GM10248 (cell line): ENCODE measurements around the gene RCBTB2.

Experiments used
- CTCF ChIA-PET: fragments of 300-600 bp; sonication (Branson Sonifier 250); formaldehyde crosslinking; extraction: SDS; loops from one replicate; lab custom pipeline; 2021; ENCODE audit warnings: antibody characterized with exemption; lab: Yijun Ruan, JAX
- POLR2A ChIA-PET: fragments of 350-650 bp; sonication (Branson Sonifier 250); formaldehyde crosslinking; extraction: SDS; loops from one replicate; lab custom pipeline; 2020; ENCODE audit warnings: antibody characterized with exemption; lab: Yijun Ruan, JAX
- DNase-seq: peaks from one replicate; pipeline ENCODE4 v3.0.0; 2012; ENCODE audit errors: extremely low spot score
- CTCF ChIP-seq: IDR thresholded peaks from 2 replicates; pipeline ENCODE4 v1.5.1; 2012; ENCODE audit warnings: mild to moderate bottlenecking, low read depth; ENCODE audit errors: extremely low read depth, missing control alignments, control extremely low read depth

Gene RCBTB2

GRCh38 chr13:48443442-48444208, 89.3 kb downstream of the RCBTB2 start:
- CTCF ChIA-PET = interaction anchor here (1.2 kb wide), 1 partner anchor 136 kb away, joined by 3 read pairs; no protein-coding TSS in a partner anchor
- POLR2A ChIA-PET = no interaction called here
- no peak for TF ChIP-seq CTCF
- DNase-seq = no peak
